WTC11 (cell line): Measurements from ENCODE around the gene STK32B.

ENCODE experiments used
- CTCF ChIP-seq: fragments of 200-600 bp; IDR thresholded peaks from 2 replicates; pipeline ENCODE4 v1.8.0; 2022; ENCODE audit warnings: antibody characterized with exemption
- E2F4 ChIP-seq: sonication (generic); formaldehyde crosslinking; IDR thresholded peaks from 2 replicates; pipeline ENCODE4 v1.8.1; 2022; ENCODE audit warnings: low read depth, mild to moderate bottlenecking, moderate library complexity, missing genetic modification reagents, borderline replicate concordance
- IRF2 ChIP-seq: sonication (generic); formaldehyde crosslinking; IDR thresholded peaks from 2 replicates; pipeline ENCODE4 v1.8.0; 2022; ENCODE audit warnings: low read depth, missing genetic modification reagents, borderline replicate concordance
- MLX ChIP-seq: sonication (generic); formaldehyde crosslinking; IDR thresholded peaks from 2 replicates; pipeline ENCODE4 v1.8.1; 2023; ENCODE audit warnings: mild to moderate bottlenecking, missing genetic modification reagents, moderate library complexity
- MYBL2 ChIP-seq: sonication (generic); formaldehyde crosslinking; IDR thresholded peaks from 2 replicates; pipeline ENCODE4 v1.8.1; 2023; ENCODE audit warnings: mild to moderate bottlenecking, moderate library complexity, missing genetic modification reagents
- NFYB ChIP-seq: sonication (generic); formaldehyde crosslinking; conservative IDR thresholded peaks from 2 replicates; pipeline ENCODE4 v1.8.0; 2022; ENCODE audit warnings: low read depth, missing genetic modification reagents
- RELA ChIP-seq: sonication (generic); formaldehyde crosslinking; IDR thresholded peaks from 2 replicates; pipeline ENCODE4 v1.8.1; 2022; ENCODE audit warnings: missing genetic modification reagents, mild to moderate bottlenecking, borderline replicate concordance
- USF1 ChIP-seq: sonication (generic); formaldehyde crosslinking; IDR thresholded peaks from 2 replicates; pipeline ENCODE4 v1.8.0; 2022; ENCODE audit warnings: mild to moderate bottlenecking, missing genetic modification reagents
- USF2 ChIP-seq: sonication (generic); formaldehyde crosslinking; IDR thresholded peaks from 2 replicates; pipeline ENCODE4 v1.8.1; 2023; ENCODE audit warnings: mild to moderate bottlenecking, missing genetic modification reagents, moderate library complexity

- TF ChIP-seq USF1 (CRISPR knock-in tag) (no peak), CTCF (no peak), NFYB (no peak), RELA (CRISPR knock-in tag) (no peak), IRF2 (no peak), USF2 (CRISPR knock-in tag) (no peak), MYBL2 (CRISPR knock-in tag) (no peak), MLX (CRISPR knock-in tag) (no peak), E2F4 (CRISPR knock-in tag) (no peak)
Observed at GRCh38 chr4:5003372-5003857, 47.9 kb upstream of the STK32B start.
